ENCODE results near the gene PLLP. TPM values are rescaled to one million over a fixed set of nuclear protein-coding genes. Genes with fewer than 3 reads are reported as not detected.

PLLP gene
- total and polyA plus RNA-seq, 10 donors = 4.7 to 53.1 (median 17.2) TPM

DNA sequence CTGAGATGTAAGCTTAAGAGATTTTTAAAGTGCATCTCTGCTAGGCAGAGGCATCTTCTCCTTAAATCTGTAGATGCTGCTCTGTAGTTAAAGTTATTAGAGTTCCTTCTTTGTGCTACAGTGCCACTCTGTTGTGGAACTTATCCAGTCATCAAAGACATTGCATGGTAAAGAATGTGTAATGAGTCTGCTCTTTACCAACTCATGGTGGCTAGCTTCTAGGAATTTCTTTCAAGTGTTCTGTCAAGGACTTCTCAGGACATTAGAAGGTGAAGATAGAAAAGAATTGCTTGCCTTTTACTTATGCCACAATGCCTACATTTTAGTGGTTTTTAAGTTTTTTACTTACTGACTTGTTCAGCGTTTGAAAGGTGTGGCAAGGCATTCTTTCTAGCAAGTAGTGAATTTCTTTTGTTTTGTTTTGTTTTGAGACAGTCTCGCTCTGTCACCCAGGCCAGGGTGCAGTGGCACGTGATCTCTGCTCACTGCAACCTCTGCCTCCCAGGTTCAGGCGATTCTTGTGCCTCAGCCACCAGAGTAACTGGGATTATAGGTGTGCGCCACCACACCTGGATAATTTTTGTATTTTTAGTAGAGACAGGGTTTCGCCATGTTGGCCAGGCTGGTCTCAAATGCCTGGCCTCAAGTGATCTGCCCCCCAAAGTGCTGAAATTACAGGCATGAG is 59.7 kb downstream of the PLLP start:
- peaks cover 0 to 100% (median 86%) of the 10 kb centered on the region in 6 donors for H3K36me3 ChIP-seq
- H3K4me1 ChIP-seq = no peaks in the 10 kb centered on the region
- TF ChIP-seq POLR2AphosphoS5 (IDR thresholded peaks at IDR 0.05) (no peak), POLR2A (IDR thresholded peaks at IDR 0.05) (no peak)
- TF ChIP-seq, protein P1, sequence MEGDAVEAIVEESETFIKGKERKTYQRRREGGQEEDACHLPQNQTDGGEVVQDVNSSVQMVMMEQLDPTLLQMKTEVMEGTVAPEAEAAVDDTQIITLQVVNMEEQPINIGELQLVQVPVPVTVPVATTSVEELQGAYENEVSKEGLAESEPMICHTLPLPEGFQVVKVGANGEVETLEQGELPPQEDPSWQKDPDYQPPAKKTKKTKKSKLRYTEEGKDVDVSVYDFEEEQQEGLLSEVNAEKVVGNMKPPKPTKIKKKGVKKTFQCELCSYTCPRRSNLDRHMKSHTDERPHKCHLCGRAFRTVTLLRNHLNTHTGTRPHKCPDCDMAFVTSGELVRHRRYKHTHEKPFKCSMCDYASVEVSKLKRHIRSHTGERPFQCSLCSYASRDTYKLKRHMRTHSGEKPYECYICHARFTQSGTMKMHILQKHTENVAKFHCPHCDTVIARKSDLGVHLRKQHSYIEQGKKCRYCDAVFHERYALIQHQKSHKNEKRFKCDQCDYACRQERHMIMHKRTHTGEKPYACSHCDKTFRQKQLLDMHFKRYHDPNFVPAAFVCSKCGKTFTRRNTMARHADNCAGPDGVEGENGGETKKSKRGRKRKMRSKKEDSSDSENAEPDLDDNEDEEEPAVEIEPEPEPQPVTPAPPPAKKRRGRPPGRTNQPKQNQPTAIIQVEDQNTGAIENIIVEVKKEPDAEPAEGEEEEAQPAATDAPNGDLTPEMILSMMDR (IDR thresholded peaks at IDR 0.05 in 8 of 11, conservative IDR thresholded peaks at IDR 0.05 in 3 of 11) = no peak
- no peak for DNase-seq
- WGBS, 5 donors = 95 to 100% (median 97%) methylated on average over 6 of the region's 6 CpGs
- intact Hi-C loops (cut with DNase I; ENCODE audit: low total_unique reads) = no loop called here
- H3K9me3 ChIP-seq = peaks cover 0 to 2% (median 0%) of the 10 kb centered on the region in 8 donors
- H3K27me3 ChIP-seq (replicated peaks in 1 of 7) = no peaks in the 10 kb centered on the region
- H3K4me3 ChIP-seq = no peak overlapping the region
- no peak overlapping the region for H3K27ac ChIP-seq

DNA sequence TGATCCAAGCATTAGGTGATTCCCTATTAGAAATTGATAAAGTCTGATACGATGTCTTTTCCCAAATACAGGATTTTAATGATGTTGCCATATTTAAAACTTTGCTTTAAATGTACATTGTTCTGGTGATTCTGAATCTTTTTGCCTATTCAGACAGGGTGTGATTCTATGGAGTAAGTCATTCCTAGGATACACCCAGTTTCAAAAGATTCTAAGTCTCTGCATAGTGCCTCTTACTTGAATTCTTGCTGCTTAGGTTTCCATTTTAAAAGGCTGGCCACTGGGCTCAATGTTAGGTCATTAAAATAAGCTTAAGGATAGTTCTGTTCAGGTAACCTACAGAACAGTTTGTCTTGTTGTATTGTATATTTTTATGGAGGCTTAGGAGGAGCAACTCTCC is 61.4 kb downstream of the PLLP start:
- Histone ChIP-seq H3K4me1 (no peaks in the 10 kb centered on the region), H3K27ac (no peak overlapping the region), H3K4me3 (no peak overlapping the region), H3K9me3 (peaks cover 0 to 16% (median 9%) of the 10 kb centered on the region in 8 donors), H3K27me3 (replicated peaks in 1 of 7) (no peaks in the 10 kb centered on the region), H3K36me3 (peaks cover 0 to 98% (median 85%) of the 10 kb centered on the region in 6 donors)
- TF ChIP-seq POLR2A (IDR thresholded peaks at IDR 0.05) = no peak
- TF ChIP-seq, protein P1 (IDR thresholded peaks at IDR 0.05 in 8 of 11, conservative IDR thresholded peaks at IDR 0.05 in 3 of 11) = no peak
- TF ChIP-seq POLR2AphosphoS5 (IDR thresholded peaks at IDR 0.05) = no peak
- whole genome bisulfite sequencing, 5 donors = 95 to 100% (median 98%) methylated on average over 1 of the region's 1 CpG
- intact Hi-C loops (cut with DNase I; ENCODE audit: low total_unique reads) = no loop called here
- no peak for DNase-seq

DNA sequence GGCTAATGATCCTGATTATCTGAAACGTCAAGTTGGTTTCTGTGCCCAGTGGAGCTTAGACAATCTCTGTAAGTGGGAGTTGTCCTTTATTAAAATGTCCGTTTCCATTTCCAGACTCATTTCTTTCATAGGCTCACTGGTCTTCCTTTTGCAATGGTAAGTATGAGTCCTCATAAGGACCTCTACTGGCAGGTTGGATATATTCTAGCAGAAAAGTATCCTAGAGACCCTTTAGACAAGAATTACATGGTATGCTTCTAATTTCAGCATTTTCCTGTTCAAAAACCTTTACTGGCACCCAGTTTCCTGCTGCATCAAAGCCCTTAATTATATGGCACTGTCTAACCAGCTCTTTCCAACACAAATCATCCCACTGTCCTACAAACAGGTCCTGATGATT is 67.5 kb downstream of the PLLP start:
- WGBS, 5 donors = 91 to 97% (median 93%) methylated on average over 2 of the region's 2 CpGs
- H3K27ac ChIP-seq = no peak overlapping the region
- intact Hi-C loops (cut with DNase I; ENCODE audit: low total_unique reads) = no loop called here
- no peaks in the 10 kb centered on the region for H3K4me1 ChIP-seq
- H3K4me3 ChIP-seq = no peak overlapping the region
- DNase-seq = no peak
- TF ChIP-seq POLR2AphosphoS5 (IDR thresholded peaks at IDR 0.05) (no peak), POLR2A (IDR thresholded peaks at IDR 0.05) (no peak)
- TF ChIP-seq, protein P1 (IDR thresholded peaks at IDR 0.05 in 8 of 11, conservative IDR thresholded peaks at IDR 0.05 in 3 of 11) = no peak
- H3K9me3 ChIP-seq = peaks cover 7 to 54% (median 42%) of the 10 kb centered on the region in 8 donors
- H3K27me3 ChIP-seq (replicated peaks in 1 of 7) = no peaks in the 10 kb centered on the region
- peaks cover 22 to 98% (median 84%) of the 10 kb centered on the region in 6 donors for H3K36me3 ChIP-seq

DNA sequence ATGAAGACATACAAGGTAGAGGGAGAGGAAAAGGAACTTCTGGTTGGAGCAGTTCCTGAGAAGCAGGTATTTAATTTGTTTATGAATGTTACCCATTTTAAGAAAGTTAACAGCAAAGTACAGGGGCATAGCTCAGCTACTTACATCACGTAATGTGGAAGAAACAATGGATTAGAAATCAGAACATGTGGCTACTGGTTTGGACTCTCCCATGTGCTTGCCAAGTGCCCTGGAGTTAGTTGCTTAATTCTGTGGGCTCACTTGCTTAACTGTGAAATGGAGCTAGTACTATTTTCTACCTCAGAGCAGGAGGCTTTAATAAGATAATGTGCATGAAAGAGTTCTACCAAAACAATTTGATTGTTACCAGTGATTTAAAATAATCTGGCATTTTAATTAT is 71.0 kb downstream of the PLLP start:
- 79 to 100% (median 83%) methylated on average over 1 of the region's 1 CpG for WGBS, 5 donors
- intact Hi-C loops (cut with DNase I; ENCODE audit: low total_unique reads) = no loop called here

More for the DNA sequence above, 71.0 kb downstream of the PLLP start:
- no peaks in the 10 kb centered on the region for H3K27me3 ChIP-seq (replicated peaks in 1 of 7)
- H3K36me3 ChIP-seq = peaks cover 22 to 100% (median 88%) of the 10 kb centered on the region in 6 donors
- no peak overlapping the region for H3K4me3 ChIP-seq
- no peak overlapping the region for H3K27ac ChIP-seq
- no peak for DNase-seq
- H3K4me1 ChIP-seq = no peaks in the 10 kb centered on the region
- TF ChIP-seq POLR2A (IDR thresholded peaks at IDR 0.05) = no peak
- TF ChIP-seq, protein P1 (IDR thresholded peaks at IDR 0.05 in 8 of 11, conservative IDR thresholded peaks at IDR 0.05 in 3 of 11) = no peak
- TF ChIP-seq POLR2AphosphoS5 (IDR thresholded peaks at IDR 0.05) = no peak
- H3K9me3 ChIP-seq = peaks cover 7 to 42% (median 36%) of the 10 kb centered on the region in 8 donors

Data from spleen (tissue), 11 donors.